ENCODE data around the gene CD1D.

DNA sequence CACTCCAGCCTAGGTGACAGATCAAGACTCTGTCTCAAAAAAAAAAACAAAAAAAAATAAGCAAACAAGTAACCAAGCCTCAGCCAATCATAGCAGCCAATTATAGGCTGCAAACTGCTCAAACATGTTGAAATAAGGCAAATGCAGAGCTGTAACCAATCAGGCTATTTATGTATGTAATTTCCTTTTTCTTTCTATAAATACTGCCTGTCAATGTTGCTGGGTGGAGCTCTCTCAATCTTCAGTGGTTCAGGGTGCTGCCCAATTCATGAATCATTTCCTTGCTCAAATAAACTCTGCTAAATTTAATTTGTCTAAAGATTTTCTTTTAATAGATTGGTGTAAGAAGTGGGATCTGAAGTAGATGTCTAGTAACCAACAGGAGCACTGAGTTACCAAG lies 11.6 kb upstream of the CD1D start:
- no peak for TF ChIP-seq RARB (CRISPR knock-in tag; IDR thresholded peaks at IDR 0.05)
- TF ChIP-seq PATZ1 (CRISPR knock-in tag; IDR thresholded peaks at IDR 0.05; ENCODE audit: borderline replicate concordance): no peak
- no peak for TF ChIP-seq GLIS3 (CRISPR knock-in tag; IDR thresholded peaks at IDR 0.05)
- no peak for TF ChIP-seq ZNF70 (CRISPR knock-in tag; IDR thresholded peaks at IDR 0.05)
- no peak for TF ChIP-seq ARNTL (CRISPR knock-in tag; IDR thresholded peaks at IDR 0.05; ENCODE audit: borderline replicate concordance, low read depth)

Data from SK-N-SH treated with all-trans-retinoic acid at 6 μM for 48 hours (cell line).